ENCODE measurements around the gene CLIP1.
"Not testable (repeated sequence)": the region's sequence is repeated elsewhere in the genome, so short reads cannot be mapped to it uniquely, and the experiment has no call there.

The CLIP1 gene

DNA sequence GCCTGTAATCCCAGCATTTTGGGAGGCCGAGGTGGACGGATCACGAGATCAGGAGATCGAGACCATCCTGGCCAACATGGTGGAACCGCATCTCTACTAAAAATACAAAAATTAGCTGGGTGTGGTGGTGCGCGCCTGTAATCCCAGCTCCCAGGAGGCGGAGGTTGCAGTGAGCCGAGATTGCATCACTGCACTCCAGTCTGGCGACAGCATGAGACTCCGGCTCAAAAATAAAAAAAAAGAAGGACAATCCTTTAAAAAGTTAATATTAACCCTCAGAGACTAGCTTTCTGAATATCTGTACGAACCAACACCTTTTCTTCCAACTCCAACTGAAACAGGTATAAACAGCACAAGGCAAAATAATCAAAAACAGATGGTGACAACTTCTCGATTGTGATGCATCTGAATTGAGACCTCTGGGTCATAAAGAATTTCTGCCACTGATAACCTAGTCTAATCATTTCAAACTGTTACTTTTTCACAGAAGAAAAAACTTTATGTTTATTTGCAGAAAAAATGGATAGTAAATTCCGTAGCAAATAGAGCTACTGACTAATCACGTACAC lies 27.8 kb downstream of the CLIP1 start:
- no peak for DNase-seq

- DNase-seq: no peak
Observed at GRCh38 chr12:122393817-122394216, 28.7 kb downstream of the CLIP1 start.

DNA sequence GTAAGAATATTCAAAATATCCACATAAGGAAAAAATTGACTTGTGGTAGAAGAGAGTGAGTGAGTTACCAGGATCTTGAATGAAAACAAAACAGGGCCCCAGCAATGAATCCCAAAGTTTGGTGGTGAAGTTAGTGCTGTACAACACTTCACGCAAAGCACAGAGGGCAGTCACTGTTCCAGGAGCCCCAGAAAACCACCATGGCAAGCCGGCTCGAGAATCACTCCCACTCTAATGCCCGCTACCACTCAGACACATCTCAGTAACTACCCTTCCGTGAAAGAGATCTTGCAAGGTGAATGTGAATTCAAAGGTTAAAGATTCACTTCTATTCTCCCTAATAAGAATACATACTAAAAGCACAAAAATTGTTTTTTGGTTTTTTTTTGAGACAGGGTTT lies 30.1 kb downstream of the CLIP1 start:
- DNase-seq: no peak

DNA sequence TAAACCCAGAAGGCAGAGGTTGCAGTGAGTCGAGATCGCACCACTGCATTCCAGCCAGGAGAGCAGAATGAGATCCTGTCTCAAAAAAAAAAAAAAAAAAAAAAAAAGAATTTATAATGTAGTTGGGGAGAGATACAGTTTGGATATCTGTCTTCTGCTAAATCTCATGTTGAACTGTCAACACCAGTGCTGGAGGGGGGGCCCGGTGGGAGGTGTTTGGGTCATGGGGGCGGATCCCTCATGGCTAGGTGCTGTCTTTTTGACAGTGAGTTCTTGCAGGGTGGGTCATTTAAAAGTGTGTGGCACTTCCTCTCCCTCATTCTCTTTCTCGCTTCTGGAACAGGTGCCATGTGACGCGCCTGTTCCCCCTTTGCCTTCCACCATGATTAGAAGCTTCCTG lies 32.8 kb downstream of the CLIP1 start:
- DNase-seq: no peak

DNA sequence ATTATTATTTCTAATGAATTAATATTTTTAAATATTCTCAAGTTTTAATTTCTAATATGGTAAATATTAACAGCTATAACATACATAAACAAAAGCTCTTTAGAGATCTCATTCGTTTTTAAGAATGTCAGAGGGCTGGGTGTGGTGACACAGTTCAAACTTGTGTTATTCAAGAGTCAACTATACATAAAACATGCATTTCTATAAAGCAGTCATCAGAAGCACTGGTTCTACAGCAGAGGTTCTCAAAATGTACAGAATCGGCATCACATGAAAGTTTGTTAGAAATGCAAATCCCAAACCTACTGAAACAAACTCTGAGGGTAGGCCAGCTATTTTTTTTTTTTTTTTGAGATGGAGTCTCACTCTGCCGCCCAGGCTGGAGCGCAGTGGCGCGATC lies 34.6 kb downstream of the CLIP1 start:
- no peak for DNase-seq

- DNase-seq: no peak
Observed at GRCh38 chr12:122385171-122386016, 37.1 kb downstream of the CLIP1 start.

GRCh38 chr12:122382919-122383350 lies 39.5 kb downstream of the CLIP1 start:
- no peak for DNase-seq

- DNase-seq: no peak
Observed at GRCh38 chr12:122381021-122381420, 41.4 kb downstream of the CLIP1 start.

GRCh38 chr12:122376751-122377150 lies 45.7 kb downstream of the CLIP1 start:
- not testable (repeated sequence) for DNase-seq

GRCh38 chr12:122374707-122375106 lies 47.8 kb downstream of the CLIP1 start:
- no peak for DNase-seq

DNA sequence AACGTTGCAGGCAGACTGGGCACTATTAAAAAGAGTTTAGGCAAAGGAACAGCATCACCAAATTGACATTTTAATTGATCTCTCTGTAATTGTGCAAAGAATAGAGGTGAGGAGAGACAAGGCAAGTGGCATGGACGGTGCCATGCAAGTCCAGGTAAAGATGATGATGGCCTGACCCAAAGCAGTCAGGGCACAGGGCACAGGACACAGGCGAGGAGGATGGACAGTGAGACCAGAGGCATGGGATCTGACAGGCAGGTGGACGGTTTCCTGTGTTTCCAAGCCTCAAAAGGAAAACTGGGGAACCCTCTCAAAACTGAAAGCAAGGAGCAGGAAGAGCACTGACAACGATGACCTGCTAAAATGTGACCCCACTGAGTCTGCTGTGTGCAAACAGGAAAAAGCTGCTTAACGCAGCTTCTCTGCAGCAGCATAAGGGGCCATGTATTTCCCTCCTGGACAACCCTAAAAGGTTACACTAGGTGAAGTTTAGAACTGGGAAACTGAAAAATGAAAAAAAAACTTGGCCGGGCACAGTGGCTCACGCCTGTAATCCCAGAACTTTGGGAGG lies 50.9 kb downstream of the CLIP1 start:
- no peak for DNase-seq

GRCh38 chr12:122368361-122369073 lies 54.0 kb downstream of the CLIP1 start:
- peak; percentile 76 for DNase-seq

- not testable (repeated sequence) for DNase-seq
Observed at GRCh38 chr12:122367632-122368031, 54.8 kb downstream of the CLIP1 start.

DNA sequence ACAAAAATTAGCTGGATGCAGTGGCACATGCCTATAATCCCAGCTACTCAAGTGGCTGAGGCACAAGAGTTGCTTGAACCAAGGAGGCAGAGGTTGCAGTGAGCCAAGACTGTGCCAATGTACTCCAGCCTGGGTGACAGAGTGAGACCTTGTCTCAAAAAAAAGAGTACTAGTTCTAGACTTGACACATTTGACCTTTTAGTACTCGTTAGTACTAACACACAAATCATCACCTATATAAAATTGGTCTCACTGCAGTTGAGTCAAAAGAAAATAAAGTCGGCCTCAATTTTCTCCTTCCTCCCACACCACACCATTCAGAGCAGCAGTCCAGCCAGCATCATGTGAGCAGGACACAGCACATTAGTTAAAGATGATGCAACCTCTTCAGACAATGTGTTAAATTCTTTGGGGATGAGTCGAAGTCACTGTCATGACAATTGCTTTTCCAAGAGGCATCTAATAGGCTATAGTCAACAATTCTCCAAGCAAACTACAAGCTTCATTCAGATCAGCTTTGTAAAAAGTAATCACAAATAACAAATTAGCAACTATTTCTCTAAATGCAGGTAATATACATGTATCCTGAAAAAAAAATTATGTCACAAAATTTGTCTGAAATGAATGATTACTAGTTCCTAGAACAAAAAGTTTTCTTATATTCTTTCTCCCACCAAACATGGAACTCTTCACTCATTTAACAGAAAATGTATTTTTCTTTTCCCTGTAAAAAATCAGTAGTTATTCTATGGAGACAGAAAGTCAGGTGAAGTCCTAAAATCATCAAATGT lies 55.6 kb downstream of the CLIP1 start:
- no peak for DNase-seq

DNA sequence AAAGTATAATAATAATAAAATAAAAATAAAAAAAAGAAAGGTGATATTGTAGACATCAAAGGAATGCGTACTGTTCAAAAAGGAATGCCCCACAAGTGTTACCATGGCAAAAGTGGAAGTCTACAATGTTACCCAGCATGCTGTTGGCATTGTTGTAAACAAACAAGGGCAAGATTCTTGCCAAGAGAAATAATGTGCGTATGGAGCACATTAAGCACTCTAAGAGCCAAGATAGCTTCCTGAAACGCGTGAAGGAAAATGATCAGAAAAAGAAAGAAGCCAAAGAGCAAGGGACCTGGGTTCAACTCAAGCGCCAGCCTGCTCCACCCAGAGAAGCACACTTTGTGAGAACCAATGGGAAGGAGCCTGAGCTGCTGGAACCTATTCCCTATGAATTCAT lies 57.2 kb downstream of the CLIP1 start:
- not testable (repeated sequence) for DNase-seq

- no peak for DNase-seq
Observed at GRCh38 chr12:122363782-122364181, 58.7 kb downstream of the CLIP1 start.

- no peak for DNase-seq
Observed at GRCh38 chr12:122362755-122363154, 59.7 kb downstream of the CLIP1 start.

DNA sequence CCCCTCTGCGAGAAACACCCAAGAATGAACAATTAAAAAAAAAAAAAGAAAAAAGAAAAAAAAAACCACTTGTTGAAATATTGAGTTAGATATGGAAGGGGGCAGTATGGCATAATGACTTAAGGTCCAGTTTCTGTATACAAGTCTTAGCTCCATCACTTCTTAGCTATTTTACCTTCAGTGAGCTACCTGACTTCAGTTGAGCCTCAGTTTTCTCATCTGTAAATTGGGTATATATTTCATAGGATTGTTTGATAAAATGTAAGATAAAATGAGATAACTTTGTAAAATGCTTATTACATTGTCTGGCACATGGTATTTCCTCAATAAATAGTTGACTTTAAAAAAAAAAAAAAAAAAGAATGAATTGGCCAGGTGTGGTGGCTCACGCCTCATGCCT lies 64.1 kb downstream of the CLIP1 start:
- not testable (repeated sequence) for DNase-seq

- DNase-seq: not testable (repeated sequence)
Observed at GRCh38 chr12:122357536-122357935, 64.9 kb downstream of the CLIP1 start.

GRCh38 chr12:122356991-122357390 lies 65.5 kb downstream of the CLIP1 start:
- DNase-seq: not testable (repeated sequence)

DNA sequence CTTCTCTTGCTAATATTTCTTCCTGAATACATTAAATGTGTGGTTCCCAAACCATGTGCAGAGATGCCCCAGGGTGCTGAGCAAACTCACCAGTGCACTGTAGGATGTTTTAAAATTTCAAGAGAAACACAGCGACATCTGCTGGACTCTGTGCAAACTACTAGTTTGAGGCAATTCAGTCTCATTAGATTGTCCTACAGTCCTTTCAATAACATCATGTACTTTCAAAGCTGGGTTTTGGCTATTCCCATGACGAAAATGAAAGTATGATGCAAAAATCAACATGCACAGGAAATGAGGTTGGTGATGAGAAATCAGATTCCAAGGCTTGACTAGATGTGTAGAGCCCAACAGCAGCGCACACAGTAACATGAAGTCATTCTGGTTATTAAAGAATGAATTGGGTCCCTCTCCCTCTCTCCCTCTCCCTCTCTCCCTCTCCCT lies 66.3 kb downstream of the CLIP1 start:
- DNase-seq: no peak

DNA sequence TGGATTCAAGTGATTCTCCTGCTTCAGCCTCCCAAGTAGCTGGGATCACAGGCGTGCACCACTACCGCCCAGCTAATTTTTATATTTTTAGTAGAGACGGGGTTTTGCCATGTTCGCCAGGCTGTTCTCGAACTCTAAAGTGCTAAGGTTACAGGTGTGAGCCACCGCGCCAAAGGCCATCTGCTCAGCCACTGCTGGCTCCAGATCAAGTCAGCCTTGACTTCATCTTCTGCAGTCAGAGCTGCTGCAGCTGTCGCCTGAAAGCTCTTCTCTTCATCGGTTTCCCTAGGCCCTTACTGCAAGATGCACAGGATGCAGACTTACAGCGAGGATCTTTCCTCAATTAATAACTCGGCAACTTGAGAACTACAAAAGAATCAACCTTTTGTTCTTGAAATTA lies 66.8 kb downstream of the CLIP1 start:
- DNase-seq: no peak
